ENCODE measurements around the gene FMN1. TPM values are rescaled to one million over a fixed set of nuclear protein-coding genes. Genes with fewer than 3 reads are reported as not detected.

The FMN1 gene
- total and polyA plus RNA-seq, 12 donors: 0.22 to 5.5 (median 3.3) TPM

GRCh38 chr15:32778391-32779176, 415.9 kb downstream of the FMN1 start:
- intact Hi-C loops (cut with DNase I): no loop called here
- 74 to 81% methylated on average over 4 of the region's 4 CpGs for WGBS, 2 donors
- H3K36me3 ChIP-seq: peaks cover 0 to 13% (median 0%) of the 10 kb centered on the region in 9 donors
- no peak for ATAC-seq
- no peaks in the 10 kb centered on the region for H3K27me3 ChIP-seq
- H3K9me3 ChIP-seq: peaks cover 0 to 19% (median 8%) of the 10 kb centered on the region in 11 donors
- no peak for DNase-seq
- H3K4me3 ChIP-seq: no peak overlapping the region
- TF ChIP-seq CTCF (IDR thresholded peaks at IDR 0.05): no peak
- H3K27ac ChIP-seq: no peak overlapping the region
- H3K4me1 ChIP-seq: no peaks in the 10 kb centered on the region

- no peak for TF ChIP-seq CTCF (IDR thresholded peaks at IDR 0.05)
- Histone ChIP-seq H3K27me3 (no peaks in the 10 kb centered on the region), H3K4me3 (no peak overlapping the region), H3K9me3 (peaks cover 0 to 19% (median 8%) of the 10 kb centered on the region in 11 donors), H3K4me1 (no peaks in the 10 kb centered on the region), H3K36me3 (peaks cover 0 to 23% (median 0%) of the 10 kb centered on the region in 9 donors), H3K27ac (no peak overlapping the region)
- DNase-seq: no peak
- 66 to 73% methylated on average over 3 of the region's 3 CpGs for WGBS, 2 donors
- no peak for ATAC-seq
- intact Hi-C loops (cut with DNase I): no loop called here
Measured at GRCh38 chr15:32775103-32775502, 419.4 kb downstream of the FMN1 start.

- no peak for TF ChIP-seq CTCF (IDR thresholded peaks at IDR 0.05)
- 66 to 72% methylated on average over 4 of the region's 4 CpGs for WGBS, 2 donors
- intact Hi-C loops (cut with DNase I): no loop called here
- no peak for ATAC-seq
- no peak overlapping the region for H3K27ac ChIP-seq
- no peak overlapping the region for H3K4me3 ChIP-seq
- peaks cover 0 to 23% (median 0%) of the 10 kb centered on the region in 9 donors for H3K36me3 ChIP-seq
- no peaks in the 10 kb centered on the region for H3K4me1 ChIP-seq
- no peaks in the 10 kb centered on the region for H3K27me3 ChIP-seq
- peaks cover 0 to 9% (median 7%) of the 10 kb centered on the region in 11 donors for H3K9me3 ChIP-seq
- no peak for DNase-seq
Measured at GRCh38 chr15:32774022-32774421, 420.5 kb downstream of the FMN1 start.

GRCh38 chr15:32767236-32767635, 427.3 kb downstream of the FMN1 start:
- H3K4me3 ChIP-seq: no peak overlapping the region
- intact Hi-C loops (cut with DNase I): no loop called here
- peaks cover 0 to 3% (median 0%) of the 10 kb centered on the region in 7 donors for H3K27me3 ChIP-seq
- no peak for DNase-seq
- no peaks in the 10 kb centered on the region for H3K9me3 ChIP-seq
- no peak overlapping the region for H3K27ac ChIP-seq
- no peaks in the 10 kb centered on the region for H3K36me3 ChIP-seq
- ATAC-seq: no peak
- 85 to 86% methylated on average over 1 of the region's 1 CpG for WGBS, 2 donors
- no peaks in the 10 kb centered on the region for H3K4me1 ChIP-seq
- TF ChIP-seq CTCF (IDR thresholded peaks at IDR 0.05): no peak
